Hematopoietic multipotent progenitor cell treated with erythropoietin and hydrocortisone succinate and interleukin-3 and kit ligand, for 4 days (in vitro differentiated cells): ENCODE measurements around the gene HPS5.
"Not testable (repeated sequence)": the region's sequence is repeated elsewhere in the genome, so short reads cannot be mapped to it uniquely, and the experiment has no call there.

ENCODE experiments used
- DNase-seq: peaks from one replicate; pipeline ENCODE4 v3.0.0-alpha.2; 2015

Gene HPS5

GRCh38 chr11:18315893-18316292, 6.0 kb downstream of the HPS5 start:
- no peak for DNase-seq

DNA sequence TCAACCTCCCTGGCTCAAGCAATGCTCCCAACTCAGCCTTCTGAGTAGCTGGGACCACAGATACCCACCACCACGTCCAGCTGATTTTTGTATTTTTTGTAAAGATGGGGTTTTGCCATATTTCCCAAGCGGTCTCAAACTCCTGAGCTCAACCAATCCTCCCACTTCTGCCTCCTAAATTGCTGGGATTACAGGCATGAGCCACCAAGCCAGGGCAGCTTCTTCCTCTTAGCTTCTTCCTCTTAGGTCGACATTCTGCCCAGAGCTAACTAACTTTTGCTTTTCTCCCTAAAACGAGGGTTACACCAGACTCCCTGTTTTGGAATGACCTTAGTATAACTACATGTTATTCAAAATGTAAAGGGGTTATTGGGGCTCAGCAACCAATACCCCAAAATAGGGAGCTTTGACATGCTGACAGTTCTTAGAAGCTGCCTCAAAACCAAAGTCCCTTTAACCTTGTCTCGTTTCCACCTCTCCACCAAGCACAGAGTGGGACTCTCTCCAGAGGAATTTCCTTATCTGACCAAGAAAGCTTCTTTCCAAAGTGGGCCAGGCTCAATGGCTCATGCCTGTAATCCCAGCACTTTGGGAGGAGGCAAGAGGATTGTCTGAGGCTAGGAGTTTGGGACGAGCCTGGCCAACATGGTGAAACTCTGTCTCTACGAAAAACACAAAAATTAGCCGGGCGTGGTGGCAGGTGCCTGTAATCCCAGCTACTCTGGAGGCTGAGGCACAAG, 7.0 kb downstream of the HPS5 start:
- DNase-seq, result no peak

- no peak for DNase-seq
Observed at GRCh38 chr11:18313965-18314763, 7.8 kb downstream of the HPS5 start.

GRCh38 chr11:18312663-18313420, 9.1 kb downstream of the HPS5 start:
- no peak for DNase-seq

DNA sequence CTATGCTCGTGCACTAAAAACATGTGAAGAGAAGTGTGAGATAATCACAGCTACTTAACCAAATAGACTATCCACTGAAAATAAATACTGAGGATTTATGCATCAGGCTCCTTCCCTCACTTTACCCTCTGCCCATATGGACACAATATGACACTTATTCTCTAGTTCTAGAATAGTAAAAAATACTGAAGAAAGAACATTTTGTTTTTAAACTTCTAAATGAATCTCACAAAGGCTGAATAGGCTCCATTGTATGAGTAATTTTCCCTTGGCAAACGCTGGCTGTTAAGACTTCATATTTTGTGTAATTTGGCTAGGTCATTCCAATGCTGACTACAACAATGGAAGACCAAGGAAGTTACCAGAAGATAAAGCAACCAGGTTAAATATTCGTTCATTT, 9.9 kb downstream of the HPS5 start:
- DNase-seq, result no peak

DNA sequence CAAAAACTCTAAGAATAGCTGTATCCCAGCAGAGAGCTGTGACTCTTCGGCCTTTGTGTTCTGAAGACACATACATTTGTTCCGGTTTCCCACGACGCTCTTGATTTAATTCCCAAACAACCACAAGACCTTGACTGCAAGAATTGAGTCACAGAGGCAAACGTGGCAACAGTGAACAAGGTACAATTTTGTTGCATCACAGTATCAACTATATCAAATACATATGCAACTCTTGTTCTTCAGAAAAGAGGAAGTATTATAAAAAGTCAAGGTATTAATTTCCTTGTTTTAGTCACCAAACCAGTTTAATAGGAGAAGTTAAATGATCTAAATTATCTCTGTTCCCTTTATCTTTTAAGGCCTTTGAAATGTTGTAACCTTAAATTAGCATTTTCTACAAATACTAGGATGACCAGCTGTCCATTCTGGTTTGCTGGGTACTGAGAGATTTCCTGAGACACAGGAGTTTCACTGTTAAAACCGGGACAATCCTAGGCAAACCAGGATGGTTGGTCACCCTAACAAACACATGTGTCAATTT, 11.1 kb downstream of the HPS5 start:
- DNase-seq, result peak; percentile 52

- no peak for DNase-seq
Observed at GRCh38 chr11:18309691-18310090, 12.2 kb downstream of the HPS5 start.

DNA sequence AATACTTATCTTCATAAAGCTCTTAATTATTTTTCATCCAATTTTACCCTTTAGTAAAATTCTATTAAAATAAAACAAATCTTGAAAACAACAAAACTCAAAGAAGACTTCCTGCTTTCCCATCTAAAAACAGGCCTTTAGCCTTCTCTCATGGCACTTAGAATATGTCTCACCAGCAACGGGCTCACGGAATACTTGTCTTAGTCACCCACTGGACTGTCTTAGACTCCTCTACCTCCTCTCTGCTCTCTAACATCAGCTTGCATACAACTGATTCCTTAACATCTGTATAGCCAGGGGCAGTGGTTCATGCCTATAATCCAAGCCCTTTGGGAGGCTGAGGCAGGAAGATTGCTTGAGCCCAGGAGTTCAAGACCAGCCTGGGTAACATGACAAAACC, 13.7 kb downstream of the HPS5 start:
- DNase-seq, result no peak

- no peak for DNase-seq
Observed at GRCh38 chr11:18307461-18308139, 14.3 kb downstream of the HPS5 start.

DNA sequence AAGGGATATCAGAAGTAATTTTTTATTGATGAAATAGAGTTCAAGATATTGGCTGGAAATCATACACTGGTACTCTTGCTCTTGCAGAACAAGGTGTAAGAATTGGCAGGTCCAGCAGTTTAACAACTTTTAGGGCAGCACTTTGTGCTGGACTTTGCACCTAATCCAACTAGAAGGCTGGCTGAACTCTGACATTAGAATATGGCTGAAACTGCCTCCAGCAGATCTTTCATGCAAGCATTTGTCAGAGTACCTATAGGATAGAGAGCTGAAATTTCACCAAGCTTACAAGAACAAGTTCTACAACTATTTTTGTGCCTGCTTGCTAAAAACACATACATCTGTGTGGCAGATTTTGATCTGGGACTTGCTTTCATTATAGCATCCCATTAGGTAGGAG, 17.2 kb downstream of the HPS5 start:
- DNase-seq, result no peak

- DNase-seq, result no peak
Observed at GRCh38 chr11:18299721-18300120, 22.2 kb downstream of the HPS5 start.

DNA sequence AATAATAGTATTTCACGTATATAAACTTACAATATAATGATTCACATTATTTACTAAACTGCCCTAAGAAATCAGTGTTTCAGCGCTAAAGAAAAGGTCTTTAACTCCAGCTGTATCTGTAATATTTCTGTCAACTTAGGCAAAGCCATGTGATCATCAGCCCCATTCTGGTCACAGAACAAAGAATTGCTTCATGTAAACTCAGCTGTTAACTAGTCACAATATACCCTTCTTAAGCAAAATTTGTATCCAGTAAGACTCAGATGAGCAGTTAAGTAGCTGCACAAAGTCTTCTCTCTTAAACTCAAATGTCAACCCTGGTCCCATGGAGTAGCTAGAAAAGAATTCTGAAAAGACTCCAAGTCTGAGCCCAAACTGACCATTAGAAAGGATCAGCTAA, 26.6 kb downstream of the HPS5 start:
- DNase-seq, result no peak

DNA sequence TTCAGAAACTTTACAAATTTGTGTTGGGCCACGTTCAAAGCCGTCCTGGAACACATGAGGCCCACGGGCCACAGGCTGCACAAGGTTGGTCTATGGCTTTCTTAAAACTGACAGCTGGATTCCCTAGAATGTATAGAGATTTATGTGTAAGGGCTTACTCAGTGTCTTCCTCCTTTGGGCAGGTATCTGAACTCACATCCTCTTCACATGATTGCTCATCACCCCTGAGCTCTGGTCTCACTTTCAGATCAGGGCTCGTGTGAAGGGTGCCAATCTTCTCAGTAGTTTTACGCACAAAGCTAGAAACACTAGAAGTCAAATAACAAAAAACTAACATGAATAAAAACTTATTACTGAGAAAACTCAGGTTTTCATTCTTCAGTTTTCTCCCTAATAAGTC, 27.1 kb downstream of the HPS5 start:
- DNase-seq, result no peak

DNA sequence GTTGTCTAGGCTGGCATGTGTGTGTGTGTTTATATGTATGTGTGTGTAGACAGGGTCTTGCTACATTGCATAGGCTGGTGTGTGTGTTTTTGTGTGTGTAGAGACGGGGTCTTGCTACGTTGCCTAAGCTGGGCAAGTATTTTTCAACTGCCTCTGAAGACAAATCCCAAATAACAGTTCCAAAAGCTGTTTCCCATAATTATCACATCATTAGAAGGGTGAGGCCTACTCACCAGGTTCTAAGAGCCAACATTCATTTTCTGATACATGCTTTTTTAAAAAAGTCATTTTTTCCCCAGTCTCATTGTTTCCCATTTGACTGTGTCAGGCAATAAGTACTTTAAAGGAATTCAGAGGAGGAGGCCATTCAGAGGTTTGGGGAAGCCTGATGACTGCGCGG, 33.0 kb downstream of the HPS5 start:
- DNase-seq, result no peak

DNA sequence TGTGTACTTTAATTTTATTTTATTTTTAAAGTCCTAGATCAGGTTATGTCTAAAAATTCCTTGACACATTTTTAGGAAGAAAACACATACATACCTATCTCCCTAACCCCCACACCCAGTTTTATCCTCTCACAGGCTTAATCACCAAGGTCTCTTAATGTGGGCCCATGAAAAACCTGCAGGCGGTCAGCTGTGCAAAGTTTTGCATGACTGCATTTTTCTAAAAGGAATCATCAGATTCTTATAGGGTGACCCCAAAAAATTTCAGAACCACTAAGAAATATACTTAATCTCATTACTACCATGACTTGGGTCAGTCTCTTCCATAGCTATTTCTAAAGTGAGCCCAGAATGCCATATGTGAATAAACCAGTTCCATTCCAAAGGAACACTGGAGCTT, 36.1 kb downstream of the HPS5 start:
- DNase-seq, result no peak

- DNase-seq, result no peak
Observed at GRCh38 chr11:18282626-18283025, 39.3 kb downstream of the HPS5 start.

DNA sequence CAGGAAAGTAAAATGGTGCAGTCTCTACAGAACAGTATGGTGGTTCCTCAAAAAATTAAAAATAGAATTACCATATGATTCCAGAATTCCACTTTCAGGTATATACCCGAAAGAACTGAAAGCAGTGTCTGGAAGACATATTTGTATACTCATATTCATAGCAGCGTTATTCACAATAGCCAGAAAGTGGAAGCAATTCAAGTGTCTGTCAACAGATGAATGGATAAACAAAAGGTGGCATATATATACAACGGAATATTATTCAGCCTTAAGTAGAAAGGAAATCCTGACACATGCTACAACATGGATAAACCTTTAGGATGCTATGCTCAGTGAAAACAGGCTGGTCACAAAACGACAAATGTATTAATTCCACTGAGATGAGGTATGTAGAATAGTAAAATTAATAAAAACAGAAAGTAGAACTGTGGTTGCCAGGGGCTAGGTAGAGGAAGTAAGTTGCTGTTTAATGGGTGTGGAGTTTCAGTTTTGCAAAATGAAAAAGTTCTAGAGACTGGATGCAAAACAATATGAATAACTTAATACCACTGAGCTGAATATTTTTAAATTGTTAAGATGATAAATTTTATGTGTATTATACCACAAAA, 41.4 kb downstream of the HPS5 start:
- no peak for DNase-seq

DNA sequence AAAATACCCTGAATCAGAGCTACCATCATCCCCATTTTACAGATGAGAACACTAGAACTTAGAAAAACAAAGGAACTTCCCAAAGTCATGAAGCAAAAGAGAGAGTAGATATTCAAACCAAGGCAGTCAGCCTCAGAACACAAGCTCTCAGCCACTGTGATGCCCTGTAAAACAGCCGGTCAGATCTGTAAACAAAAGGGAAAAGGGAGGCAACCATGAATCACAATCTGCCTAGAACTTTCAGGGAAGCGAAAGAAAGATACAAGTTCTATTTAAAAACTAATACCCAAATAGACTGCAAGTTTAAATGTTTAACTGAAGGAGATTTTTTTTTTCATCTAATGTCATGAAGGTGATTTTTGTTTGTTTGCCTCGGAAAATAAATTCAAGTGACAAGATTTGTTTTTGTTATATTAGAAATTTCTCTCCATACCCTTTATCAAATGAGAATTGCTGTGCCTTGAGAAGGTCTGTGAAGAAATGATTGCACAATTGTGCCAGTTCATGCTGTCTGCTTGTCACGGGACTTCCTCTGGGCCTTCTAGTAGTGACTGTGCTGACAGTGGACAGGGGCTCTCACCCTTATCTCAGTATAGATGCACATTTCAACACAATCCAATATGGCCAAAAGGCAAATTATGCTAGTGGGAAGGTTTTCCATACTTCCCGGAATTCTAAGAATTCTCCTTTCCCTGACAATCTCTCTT, 44.2 kb downstream of the HPS5 start:
- DNase-seq, result peak; percentile 73

DNA sequence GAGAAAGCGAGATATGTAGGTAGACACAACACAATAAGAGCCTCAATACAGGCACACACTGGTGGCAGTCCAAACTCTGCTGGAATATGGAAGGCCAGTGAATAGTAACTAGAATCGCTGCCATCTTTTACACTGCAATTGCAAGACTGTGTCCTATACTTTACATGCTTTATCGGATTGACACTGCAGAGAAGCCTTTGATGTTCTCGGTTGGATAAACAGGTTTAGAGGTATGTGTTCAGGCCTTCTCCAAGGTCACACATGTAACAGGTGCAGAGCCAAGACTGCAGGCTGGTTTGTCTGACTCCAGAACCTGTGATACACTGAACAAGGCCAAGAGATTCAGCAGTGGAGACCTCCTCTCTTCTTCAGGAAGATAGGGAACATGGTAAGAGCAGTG, 50.7 kb downstream of the HPS5 start:
- no peak for DNase-seq

- DNase-seq, result no peak
Observed at GRCh38 chr11:18270102-18270501, 51.8 kb downstream of the HPS5 start.

DNA sequence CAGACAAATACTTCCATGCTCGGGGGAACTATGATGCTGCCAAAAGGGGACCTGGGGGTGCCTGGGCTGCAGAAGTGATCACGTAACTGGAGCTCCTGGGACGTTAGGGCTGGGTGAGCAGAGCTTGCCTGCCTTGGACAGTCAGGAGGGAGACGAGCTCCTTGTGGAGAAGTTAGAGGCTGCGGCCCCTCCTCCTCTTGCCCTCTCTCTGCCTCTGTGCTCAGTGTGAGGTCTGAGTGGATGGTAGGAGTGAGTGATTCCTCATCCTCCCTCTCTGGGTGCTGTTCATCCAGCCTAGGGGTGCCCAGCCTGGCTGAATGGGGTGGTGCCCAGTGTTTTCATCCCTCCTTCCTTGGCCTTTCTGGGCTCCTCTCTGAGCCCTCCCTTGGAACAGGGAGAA, 52.7 kb downstream of the HPS5 start:
- DNase-seq, result not testable (repeated sequence)
